IPS-11a (cell line): ENCODE data around the gene FBXO38.

ENCODE experiments used
- H3K4me3 ChIP-seq: one replicate; pipeline ENCODE4 v1.5.1; 2013; ENCODE audit warnings: low read depth, low read length, control low read depth

The FBXO38 gene

DNA sequence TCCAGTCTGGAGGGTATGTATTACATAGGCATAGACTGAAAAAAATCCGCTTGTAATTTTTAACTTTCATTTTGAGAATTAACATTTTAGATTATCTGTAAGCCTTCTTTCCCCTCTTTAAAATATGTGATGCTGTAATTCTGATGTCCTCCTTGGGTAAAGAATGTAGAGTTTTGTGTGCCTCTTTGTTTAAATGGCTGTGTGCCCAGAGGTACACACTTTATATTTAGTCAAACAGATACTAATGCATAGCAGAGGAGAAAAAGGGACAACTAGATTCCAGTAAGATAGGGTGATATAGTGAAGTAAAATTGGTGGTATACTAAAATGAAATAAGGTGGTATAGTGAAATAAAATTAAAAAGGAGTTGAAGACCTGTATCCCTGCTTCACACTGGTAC, 1.3 kb downstream of the FBXO38 start:
- no peak overlapping the region for H3K4me3 ChIP-seq

DNA sequence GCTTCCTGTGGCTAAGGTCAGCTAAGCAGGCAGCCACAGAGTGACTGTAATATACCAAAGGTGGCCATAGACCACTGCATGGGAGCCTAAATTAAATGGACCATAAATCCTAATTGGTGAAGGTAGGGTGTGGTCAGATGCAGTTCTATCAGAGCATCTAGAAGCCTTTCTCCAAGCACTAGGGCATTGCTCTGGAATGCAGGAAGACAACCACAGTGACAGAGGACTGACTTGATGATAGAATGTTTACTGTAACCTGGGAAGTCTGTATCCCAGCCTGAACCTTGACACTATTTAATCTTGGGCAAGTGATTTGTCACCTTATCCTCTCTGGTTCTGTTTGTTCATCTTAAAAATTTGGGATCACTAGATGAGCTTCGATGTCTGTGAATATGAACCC, 2.3 kb downstream of the FBXO38 start:
- no peak overlapping the region for H3K4me3 ChIP-seq

DNA sequence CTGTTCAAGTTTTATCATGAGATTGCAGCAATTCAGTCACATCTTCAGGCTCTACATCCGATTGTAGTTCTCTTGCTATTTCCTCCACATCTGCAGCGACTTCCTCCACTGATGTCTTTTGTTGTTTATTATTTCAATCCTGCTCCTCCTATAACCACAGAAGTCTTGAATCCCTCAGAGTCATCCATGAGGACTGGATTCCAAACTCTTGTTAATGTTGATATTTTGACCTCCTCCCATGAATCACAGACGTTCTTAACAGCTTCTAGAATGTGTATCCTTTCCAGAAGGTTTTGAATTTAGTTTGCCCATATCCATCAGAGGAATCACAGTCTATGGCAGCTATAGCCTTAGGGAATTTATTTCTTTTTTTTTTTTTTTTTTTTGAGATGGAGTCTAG, 3.6 kb downstream of the FBXO38 start:
- no peak overlapping the region for H3K4me3 ChIP-seq

DNA sequence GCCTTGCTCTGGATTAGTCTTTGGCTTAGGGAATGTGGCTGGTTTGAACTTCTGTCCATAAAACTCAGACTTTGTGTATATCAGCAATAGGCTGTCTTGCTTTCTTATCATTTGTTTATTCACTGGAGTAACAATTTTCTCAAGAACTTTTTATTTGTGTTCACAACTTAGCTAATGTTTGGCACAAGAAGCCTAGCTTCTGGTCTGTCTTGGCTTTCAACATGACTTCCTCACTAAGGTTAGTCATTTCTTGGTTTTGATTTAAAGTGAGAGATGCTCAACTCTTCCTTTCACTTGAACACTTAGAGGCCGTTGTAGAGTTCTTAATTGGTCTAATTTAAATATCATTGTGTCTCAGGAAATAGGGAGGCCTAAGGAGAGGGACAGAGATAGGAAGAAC, 4.9 kb downstream of the FBXO38 start:
- H3K4me3 ChIP-seq = no peak overlapping the region

DNA sequence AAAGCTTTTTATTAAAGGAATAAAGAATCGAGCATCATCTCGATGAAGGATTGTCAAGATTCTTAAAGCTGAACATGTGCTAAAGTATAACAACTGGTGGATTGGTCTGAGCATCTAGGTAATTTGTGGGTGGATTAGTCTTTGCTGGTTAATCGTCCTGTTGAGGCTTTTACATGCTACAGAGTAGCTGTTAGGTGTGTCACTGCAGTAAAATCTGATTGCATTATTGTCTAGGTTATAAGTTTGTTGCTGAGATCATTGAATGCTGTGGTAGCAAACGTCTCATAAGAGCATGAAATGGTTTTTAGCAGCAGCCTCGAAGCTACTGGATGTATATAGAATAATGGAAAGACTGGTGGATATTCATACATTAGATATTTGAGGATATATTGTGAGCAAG, 7.2 kb downstream of the FBXO38 start:
- no peak overlapping the region for H3K4me3 ChIP-seq

DNA sequence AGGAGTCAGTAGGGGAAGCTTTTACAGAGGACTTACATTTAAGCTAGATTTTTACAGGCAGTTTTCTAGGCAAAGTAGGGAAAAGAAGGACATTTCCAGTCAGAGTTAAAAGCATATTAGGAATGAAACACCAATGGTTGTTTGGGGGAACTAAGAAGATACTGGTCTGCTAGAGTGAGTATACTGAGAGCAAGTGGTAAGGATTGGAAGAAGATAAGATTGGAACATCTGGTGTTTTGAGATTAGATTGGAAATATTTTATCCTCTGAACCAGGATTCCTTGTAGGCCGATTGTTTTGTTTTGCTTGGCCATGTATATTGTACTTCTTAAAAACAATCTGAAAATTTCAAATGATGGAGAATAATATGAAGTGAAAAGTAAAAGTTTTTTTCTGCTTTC, 7.7 kb downstream of the FBXO38 start:
- no peak overlapping the region for H3K4me3 ChIP-seq

DNA sequence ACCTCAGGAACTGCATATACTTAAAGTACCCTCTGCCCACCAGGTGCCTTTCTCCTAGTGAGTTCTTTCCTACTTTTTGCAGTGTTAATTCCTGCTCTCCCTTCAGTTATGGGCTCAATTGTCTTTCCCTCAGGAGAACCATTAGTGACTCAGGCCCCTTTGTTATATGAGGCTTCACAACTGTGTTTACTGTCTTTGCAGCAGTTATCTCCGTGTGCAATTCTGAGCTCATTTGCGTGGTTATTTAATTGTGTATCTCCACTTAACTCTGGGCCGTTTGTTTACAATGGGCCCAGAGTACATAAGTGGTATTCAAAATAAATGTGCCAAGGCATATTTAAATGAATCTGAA, 9.6 kb downstream of the FBXO38 start:
- H3K4me3 ChIP-seq = no peak overlapping the region

DNA sequence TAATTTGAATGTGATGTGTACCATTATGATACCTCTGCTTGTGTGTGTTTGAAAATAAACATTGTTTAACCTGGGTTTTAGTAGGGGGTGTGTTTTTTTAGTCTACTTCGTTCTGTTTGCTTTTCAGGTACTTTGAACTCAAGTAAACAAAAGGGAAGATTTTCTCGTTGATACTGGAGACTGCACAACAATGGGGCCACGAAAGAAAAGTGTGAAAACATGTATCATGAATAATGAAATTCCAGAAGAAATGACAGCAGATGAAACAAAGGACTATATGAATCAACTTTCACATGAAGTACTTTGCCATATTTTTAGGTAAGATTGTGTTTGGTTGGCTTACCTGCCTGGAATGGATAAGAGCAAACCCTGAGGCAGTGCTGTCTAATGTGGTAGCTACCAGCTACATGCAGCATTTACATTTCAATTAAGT, 10.8 kb downstream of the FBXO38 start:
- no peak overlapping the region for H3K4me3 ChIP-seq

DNA sequence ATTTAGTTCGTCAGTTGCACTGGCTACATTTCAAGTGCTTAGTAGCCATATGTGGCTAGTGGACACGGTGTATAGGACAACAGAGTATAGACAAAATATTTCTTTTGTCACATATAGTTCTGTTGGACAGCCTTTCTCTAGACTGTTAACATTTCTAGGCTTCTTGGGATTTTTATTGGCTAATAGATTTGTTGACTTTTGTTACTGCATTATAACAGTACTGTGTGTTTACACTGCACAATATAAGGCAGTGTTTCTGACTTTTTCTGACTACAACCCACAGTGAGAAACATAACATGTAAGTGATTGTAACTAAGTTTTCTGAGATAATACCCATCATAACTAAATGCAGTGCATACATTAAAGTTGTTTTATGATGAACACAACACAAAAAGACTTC, 11.3 kb downstream of the FBXO38 start:
- H3K4me3 ChIP-seq = no peak overlapping the region

DNA sequence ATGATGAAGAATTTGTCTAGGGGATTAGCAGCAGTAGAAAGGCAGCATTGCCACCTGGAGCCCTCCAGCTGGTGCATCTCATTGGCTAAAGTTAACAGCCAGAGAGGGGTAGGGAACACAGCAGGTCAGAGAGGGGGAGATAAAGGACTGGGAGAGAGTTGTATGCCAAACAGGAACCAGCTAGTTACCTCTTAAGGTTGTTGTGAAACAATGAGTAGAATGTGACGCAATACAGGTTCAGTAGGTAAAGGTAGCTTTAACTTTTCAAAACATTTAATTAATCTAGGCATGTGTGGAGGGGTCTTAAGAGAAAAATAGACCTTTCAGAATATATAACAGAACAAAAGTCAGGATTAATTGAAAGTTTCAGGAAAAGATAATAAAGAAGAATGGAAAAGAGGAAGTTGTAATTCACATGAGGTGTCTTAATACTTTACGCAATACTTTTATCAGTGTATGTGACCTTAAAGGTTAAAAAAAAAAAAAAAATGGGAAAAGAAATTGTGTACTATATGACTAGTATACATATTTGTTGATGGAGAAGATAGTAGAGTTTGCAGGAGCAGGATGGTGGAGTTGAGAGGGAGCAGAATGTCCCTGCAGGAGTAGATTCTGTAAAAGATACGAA, 14.3 kb downstream of the FBXO38 start:
- H3K4me3 ChIP-seq = no peak overlapping the region

DNA sequence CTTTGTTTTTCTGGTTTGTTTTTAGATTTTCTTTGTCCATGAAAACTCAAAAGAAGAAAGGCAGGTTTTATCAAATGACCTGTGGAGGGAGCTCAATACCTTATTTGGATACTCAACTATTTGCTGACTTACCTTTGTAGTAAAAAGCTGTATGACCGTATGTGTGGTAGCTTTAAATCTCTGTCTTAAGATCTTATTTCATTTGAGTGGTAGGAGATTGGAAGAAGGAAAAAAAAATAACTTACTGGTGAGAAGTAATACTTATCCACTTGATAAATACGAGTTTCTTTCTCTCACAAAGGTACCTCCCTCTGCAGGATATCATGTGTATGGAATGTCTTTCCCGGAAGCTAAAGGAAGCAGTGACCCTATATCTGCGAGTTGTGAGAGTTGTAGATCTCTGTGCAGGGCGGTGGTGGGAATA, 15.0 kb downstream of the FBXO38 start:
- no peak overlapping the region for H3K4me3 ChIP-seq

DNA sequence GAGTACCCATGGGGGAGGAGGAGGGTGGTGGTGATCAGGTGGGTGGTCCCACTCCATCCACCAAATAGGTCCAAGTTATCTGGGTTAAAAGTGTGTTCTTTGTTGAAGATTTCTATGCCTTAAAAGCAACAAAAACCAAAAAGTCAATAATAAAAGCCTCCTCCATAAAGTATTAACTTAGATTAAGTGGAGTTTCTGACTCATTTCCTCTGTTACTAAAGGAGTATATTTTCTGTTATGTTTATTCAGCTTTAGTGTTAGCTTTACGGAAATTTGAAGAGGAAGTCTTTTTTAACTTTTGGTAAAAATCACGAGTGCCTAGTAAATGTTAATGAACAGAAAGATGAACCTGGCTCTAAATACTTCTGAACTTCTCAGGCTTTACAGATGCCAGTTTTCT, 17.8 kb downstream of the FBXO38 start:
- no peak overlapping the region for H3K4me3 ChIP-seq

DNA sequence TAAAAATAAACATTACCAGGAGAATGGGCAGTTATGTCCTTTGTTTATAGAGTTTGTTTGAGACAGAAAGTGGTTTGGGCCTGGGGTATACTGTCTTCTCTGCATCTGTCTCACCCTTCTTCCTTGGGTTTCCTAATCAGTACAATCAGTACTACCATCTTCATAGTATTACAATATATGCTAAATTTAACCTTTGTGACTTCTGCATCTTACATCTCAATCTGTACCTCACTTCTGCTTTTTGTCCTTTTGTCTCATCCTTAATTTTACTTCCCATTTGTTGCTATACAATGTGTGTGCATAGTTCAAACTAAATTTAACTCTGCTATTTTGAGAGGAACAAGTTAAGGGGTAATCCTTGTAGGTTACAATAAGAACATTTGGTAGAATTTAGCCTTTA, 19.6 kb downstream of the FBXO38 start:
- no peak overlapping the region for H3K4me3 ChIP-seq

DNA sequence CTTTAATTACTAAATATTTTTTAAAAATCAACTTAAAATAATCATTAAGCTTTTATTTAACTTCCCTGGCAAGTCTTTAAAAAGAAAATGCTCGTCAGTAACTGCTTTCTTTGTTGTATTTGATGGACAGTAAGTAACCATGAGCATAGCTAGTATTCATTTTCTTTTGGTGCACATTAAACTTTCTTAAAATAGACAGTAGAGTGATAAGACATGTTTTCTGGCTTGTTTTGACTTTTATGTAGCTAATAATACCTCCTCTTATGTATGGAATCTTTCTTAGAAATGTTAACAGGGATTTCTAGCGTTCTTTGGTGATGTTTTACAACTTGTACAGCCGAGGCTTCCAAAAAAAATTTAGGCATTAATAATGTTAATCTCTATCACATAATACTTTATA, 22.6 kb downstream of the FBXO38 start:
- H3K4me3 ChIP-seq = no peak overlapping the region

DNA sequence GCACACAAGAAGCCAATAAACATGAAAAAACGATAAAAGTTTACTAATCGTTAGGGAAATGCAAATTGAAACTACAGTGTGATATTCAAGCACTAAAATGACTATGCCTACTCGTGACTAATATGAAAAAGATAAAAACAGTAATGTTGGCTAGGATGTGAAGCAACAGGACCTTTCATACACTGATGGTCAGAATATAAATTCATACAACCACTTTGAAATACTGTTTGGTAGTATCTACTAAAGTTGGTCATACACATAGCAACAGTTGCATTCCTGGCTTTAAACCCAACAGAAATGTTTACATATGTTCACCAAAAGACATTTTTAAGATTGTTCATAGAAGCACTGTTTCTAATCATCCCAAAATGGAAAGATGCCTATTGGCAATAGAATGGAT, 24.3 kb downstream of the FBXO38 start:
- no peak overlapping the region for H3K4me3 ChIP-seq

DNA sequence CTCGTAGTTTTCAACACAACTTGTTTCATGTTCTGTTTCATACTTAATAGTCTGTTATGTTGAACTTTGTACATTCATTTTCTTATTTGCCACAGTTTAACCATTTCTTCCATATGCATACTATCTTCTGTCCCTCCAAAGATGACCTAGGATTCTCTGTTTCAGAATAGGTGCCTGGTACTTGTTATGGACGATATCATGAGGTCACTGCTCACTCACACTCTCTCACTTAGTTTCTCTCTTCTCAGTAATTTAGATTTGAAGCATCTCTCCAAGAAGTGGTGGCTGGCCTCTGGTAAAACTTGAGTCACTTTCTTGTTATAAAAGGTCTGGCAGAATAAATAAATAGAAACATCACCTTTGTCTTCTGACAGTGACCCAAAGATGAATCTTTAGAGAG, 28.4 kb downstream of the FBXO38 start:
- no peak overlapping the region for H3K4me3 ChIP-seq

DNA sequence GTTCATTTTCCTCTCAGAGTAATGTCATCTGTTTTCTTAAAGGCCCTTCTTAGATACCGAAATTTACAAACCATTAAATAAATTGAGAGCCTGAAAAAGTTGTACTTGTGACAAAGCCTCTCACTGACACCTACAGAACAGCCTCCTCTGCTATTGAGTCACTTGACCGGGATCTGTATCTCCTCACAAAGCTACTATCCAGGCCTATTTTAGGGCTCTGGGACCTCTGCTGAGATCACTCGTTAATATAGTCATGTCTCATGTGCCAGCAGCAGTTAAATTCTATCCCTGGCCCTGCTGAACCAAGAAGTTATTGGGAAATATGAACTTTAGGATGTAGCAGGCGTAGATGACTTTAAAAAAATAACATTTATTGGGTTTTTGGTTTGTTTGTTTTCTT, 31.1 kb downstream of the FBXO38 start:
- H3K4me3 ChIP-seq = no peak overlapping the region

DNA sequence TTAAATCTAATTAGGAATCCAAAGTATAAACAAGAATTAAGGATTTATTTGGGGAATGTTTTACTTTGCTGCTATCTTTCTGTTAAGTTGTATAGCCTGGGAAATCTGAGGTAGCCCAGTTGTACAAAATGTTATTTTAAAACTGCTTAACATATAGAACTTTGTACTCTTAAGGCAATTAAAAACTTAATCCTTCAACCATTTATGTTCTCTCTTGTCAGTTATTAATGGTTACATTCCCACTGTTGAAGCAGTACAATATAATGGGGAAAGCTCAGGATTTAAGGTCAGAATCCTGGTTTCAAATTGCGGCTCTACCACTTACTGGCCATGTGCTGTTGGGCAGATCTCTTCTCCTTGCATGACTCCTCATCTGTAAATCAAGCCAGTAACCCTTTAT, 32.7 kb downstream of the FBXO38 start:
- no peak overlapping the region for H3K4me3 ChIP-seq

DNA sequence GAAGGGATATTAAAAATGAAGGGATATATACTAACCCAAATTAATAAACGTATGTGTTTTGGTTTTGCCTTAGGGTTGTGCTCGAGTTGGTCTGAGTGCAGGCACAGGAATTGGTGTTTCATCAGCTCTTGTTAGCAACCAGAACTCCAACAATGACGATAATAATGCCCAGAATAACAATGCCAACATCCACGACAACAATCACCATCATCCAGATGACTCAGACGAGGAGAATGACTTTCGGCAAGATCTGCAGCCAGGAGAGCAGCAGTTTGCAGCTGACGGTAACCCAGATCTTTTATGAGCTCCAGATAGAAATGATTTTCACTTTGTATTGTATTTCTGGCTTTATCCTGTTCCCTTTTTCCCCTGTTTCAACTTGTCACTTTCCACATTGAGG, 33.2 kb downstream of the FBXO38 start:
- H3K4me3 ChIP-seq = no peak overlapping the region

DNA sequence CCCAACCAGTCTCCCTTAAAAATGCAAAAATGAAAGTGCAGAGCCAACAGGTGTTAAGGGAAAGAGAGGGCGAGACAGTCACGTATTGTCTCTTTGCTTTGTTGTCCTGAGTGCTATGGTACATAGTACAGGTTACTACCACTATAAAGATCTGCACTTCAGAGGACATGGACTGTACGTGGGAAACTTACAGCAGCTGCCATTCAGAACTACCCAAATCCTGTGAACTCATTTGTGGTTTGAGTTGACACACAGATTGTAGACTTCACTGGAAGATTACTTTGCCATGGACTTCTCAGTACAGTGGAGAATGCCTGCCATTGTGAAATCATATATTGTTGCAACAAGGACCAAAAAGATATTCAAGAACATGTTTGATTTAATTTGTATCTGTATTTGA, 34.8 kb downstream of the FBXO38 start:
- H3K4me3 ChIP-seq = no peak overlapping the region

DNA sequence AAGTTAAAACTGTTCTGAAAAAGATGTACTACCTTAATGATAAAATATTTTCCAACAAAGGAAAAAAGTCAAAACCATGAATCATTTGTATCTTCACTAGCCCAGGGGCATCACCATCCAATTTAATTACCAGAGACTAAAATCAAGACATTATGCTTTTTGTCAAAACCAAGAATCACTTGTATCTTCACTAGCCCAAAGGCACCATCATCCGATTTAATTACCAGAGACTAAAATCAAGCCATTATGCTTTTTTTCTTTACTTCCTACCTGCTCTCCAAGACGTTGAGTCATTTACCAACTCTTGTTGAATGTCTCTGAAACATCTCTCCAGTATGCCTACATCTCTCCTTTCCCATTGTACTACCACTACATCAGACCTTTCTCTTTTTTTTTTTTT, 37.9 kb downstream of the FBXO38 start:
- H3K4me3 ChIP-seq = no peak overlapping the region

DNA sequence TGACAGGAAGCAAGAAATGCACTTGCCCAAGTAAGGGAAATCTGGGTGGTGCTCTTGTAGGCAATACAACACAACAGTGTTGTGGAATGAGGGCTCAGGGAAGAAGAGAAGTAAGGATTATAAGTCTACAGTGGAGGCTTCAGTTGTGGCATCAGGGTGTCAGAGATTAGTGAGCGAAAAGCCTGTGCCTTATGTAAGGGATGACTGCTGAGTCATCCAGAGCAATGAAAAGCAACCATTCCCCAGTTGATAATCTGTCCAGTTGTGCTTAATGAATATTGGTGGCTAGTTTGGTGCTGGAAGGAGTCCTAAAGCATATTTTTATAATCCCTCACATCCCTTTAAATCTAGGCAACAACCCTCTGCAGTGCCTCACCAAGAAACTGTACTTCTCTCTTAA, 42.0 kb downstream of the FBXO38 start:
- H3K4me3 ChIP-seq = no peak overlapping the region

DNA sequence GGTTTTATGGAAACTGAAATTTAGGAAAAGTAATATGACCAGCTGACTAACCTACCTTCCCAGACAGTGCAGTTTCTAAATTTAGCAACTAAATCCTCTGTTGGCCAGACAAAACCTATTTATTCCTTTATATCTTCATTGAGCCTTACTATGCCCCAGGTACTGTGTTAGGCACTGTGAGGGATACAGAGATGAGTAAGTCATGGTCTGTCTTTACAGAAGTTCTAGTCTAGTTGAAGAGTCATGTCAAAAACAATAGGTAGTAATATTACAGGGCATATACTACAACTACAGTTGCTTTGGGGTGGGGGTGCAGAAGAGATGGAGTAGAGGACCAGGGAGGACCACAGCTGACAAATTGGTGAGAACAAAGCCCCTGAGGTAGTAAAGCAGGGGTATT, 42.8 kb downstream of the FBXO38 start:
- no peak overlapping the region for H3K4me3 ChIP-seq
